BLaER1 (cell line): Measurements from ENCODE around the gene COL5A3.
A peak's percentile ranks its signal among the peaks of the same experiment; 100 is the strongest.

Experiments used
- H3K27ac ChIP-seq: shearing (Covaris generic); formaldehyde crosslinking; 2 replicates; pipeline ENCODE4 v1.8.1; 2022
- H3K27me3 ChIP-seq: shearing (Covaris generic); formaldehyde crosslinking; 2 replicates; pipeline ENCODE4 v1.8.1; 2022
- H3K36me3 ChIP-seq: shearing (Covaris generic); formaldehyde crosslinking; 2 replicates; pipeline ENCODE4 v1.8.1; 2022
- H3K4me1 ChIP-seq: shearing (Covaris generic); formaldehyde crosslinking; 2 replicates; pipeline ENCODE4 v1.8.1; 2022
- H3K4me2 ChIP-seq: shearing (Covaris generic); formaldehyde crosslinking; 2 replicates; pipeline ENCODE4 v1.8.1; 2022
- H3K4me3 ChIP-seq: shearing (Covaris generic); formaldehyde crosslinking; 2 replicates; pipeline ENCODE4 v1.8.1; 2022
- H3K9ac ChIP-seq: shearing (Covaris generic); formaldehyde crosslinking; 2 replicates; pipeline ENCODE4 v1.8.1; 2022
- H3K9me3 ChIP-seq: shearing (Covaris generic); formaldehyde crosslinking; 2 replicates; pipeline ENCODE4 v1.8.1; 2022
- H4K20me1 ChIP-seq: shearing (Covaris generic); formaldehyde crosslinking; 2 replicates; pipeline ENCODE4 v1.8.1; 2022
- Cebpa-rat ChIP-seq: shearing (Covaris generic); IDR thresholded peaks from 2 replicates; pipeline ENCODE4 v1.8.1; 2022

Gene COL5A3

GRCh38 chr19:9941671-9942070, 68.6 kb downstream of the COL5A3 start:
- Histone ChIP-seq H3K4me2 (no peak overlapping the region), H3K9me3 (peaks cover 21% of the 10 kb centered on the region), H3K36me3 (no peaks in the 10 kb centered on the region), H3K27me3 (peaks cover 7% of the 10 kb centered on the region), H3K9ac (no peak overlapping the region), H4K20me1 (no peaks in the 10 kb centered on the region), H3K27ac (no peak overlapping the region), H3K4me3 (no peak overlapping the region), H3K4me1 (peaks cover 18% of the 10 kb centered on the region)
- TF ChIP-seq Cebpa-rat, result no peak

- peaks cover 19% of the 10 kb centered on the region for H3K4me1 ChIP-seq
Measured at GRCh38 chr19:9941231-9941630, 69.1 kb downstream of the COL5A3 start.

GRCh38 chr19:9940778-9941177, 69.5 kb downstream of the COL5A3 start:
- H3K4me1 ChIP-seq, result peaks cover 15% of the 10 kb centered on the region
- no peak overlapping the region for H3K4me2 ChIP-seq
- no peak overlapping the region for H3K27ac ChIP-seq
- no peaks in the 10 kb centered on the region for H4K20me1 ChIP-seq
- no peak overlapping the region for H3K4me3 ChIP-seq
- peaks cover 21% of the 10 kb centered on the region for H3K9me3 ChIP-seq
- H3K9ac ChIP-seq, result no peak overlapping the region
- no peaks in the 10 kb centered on the region for H3K36me3 ChIP-seq
- TF ChIP-seq Cebpa-rat, result no peak
- peaks cover 13% of the 10 kb centered on the region for H3K27me3 ChIP-seq

More at GRCh38 chr19:9941231-9941630, 69.1 kb downstream of the COL5A3 start:
- Histone ChIP-seq H4K20me1 (no peaks in the 10 kb centered on the region), H3K4me3 (no peak overlapping the region), H3K4me2 (no peak overlapping the region), H3K27ac (no peak overlapping the region), H3K9me3 (peaks cover 21% of the 10 kb centered on the region), H3K27me3 (peaks cover 9% of the 10 kb centered on the region), H3K36me3 (no peaks in the 10 kb centered on the region), H3K9ac (no peak overlapping the region)
- no peak for TF ChIP-seq Cebpa-rat

DNA sequence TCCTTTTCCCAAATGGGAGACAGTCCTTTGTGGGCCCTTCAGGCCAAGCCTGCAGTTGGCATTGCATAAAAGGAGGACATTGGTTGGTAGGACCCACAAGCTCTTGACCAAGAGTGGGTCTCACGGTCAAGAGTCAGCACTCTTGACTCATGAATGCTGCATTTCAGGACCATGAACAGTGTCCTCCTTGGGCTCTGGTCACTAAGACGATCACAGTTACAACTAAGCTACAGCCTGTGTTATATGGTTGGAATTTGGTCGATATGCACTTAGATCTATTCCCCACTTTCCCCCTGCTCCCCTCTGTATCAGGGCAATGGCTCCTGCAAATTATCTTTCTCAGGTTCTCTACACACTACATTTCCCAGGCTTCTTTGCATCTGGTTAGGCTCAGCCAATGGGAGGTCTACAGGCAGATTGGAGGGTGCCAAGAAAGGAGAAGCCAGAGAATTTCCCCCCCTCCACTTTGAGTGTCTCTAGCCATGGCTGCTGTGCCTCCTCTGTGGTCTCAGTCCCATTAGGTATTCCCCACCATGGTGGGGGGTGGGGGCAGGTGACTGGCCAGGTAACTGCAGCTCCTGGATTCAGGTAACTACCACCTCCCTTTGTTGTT, 70.9 kb downstream of the COL5A3 start:
- Histone ChIP-seq H3K27ac (no peak overlapping the region), H3K4me1 (peaks cover 21% of the 10 kb centered on the region), H3K27me3 (peaks cover 27% of the 10 kb centered on the region), H3K9me3 (peaks cover 21% of the 10 kb centered on the region), H4K20me1 (no peaks in the 10 kb centered on the region), H3K36me3 (no peaks in the 10 kb centered on the region), H3K4me3 (no peak overlapping the region), H3K9ac (no peak overlapping the region), H3K4me2 (no peak overlapping the region)
- no peak for TF ChIP-seq Cebpa-rat

DNA sequence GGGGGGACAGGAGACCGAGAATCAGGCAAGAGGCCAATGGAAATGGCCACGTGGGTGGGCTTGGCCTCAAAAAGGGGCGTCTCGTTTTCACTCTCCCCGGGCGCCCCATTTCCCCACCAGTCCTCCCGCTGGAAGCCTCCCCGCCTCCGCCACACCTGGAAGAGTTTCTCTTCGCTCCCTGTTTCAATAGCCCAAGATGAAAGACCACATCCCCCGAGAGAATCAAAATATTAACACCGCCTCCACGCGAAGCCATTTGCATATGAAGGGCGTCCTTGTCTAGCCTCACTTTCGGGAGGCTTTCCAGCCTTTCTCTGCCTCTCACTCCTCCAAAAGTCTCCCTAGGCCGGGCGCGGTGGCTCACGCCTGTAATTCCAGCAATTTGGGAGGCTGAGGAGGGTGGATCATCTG, 73.3 kb downstream of the COL5A3 start:
- Histone ChIP-seq H3K27me3 (peaks cover 30% of the 10 kb centered on the region), H3K9me3 (peaks cover 12% of the 10 kb centered on the region), H4K20me1 (no peaks in the 10 kb centered on the region), H3K36me3 (no peaks in the 10 kb centered on the region), H3K4me2 (peak overlapping the region; percentile 73), H3K4me1 (peaks cover 23% of the 10 kb centered on the region), H3K4me3 (peak overlapping the region; percentile 57; the same call in 1 of the 2 replicates), H3K27ac (no peak overlapping the region), H3K9ac (no peak overlapping the region)
- no peak for TF ChIP-seq Cebpa-rat

DNA sequence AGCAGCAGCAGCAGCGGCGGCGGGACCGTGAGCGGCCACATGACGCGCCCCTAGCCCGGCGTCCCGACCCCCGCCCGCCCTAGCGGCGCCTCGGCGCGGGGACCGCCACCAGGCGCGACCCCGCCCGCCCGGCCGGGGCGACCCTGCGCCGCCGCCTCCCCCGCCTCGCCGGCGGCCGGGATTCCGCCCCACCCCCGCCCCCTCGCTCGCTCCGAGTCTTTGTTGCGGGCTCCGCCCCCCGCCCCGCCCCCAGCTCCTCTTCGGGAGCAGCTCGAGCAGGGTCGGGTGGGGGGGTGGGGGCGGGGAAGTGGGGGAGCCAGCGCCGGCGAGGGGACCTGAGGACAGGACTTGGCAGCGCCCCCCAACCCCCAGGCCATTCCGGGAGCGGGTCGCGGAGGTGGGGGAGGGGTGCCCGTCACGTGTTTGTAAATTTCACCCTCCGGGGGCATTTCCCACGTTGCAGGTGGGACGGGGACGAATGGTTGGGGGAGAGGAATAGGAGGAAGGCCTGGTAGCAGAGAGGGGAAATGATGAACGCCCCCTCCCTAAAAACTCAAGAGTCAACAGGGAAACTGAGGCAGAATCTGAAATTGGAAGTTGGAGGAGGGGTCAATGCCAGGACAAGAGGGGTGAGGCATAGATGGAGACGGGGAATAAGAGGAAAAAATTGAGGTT, 73.8 kb downstream of the COL5A3 start, which contains the start of gene OLFM2:
TSS of gene OLFM2 (minus strand) at position 190 of the 675 bp plus-strand sequence. CDS start at position 41, 149 bp downstream.
- H3K27ac ChIP-seq, result no peak within 1 kb of the TSS
- H3K4me1 ChIP-seq, result peaks cover 23% of the 10 kb centered on the region
- no peaks in the 10 kb centered on the region for H3K36me3 ChIP-seq
- H3K27me3 ChIP-seq, result peaks cover 30% of the 10 kb centered on the region
- peaks cover 7% of the 10 kb centered on the region for H3K9me3 ChIP-seq
- peak within 1 kb of the TSS; percentile 59 for H3K4me3 ChIP-seq
- H3K9ac ChIP-seq, result no peak within 1 kb of the TSS
- no peaks in the 10 kb centered on the region for H4K20me1 ChIP-seq
- TF ChIP-seq Cebpa-rat, result no peak
- H3K4me2 ChIP-seq, result peak within 1 kb of the TSS; percentile 73

DNA sequence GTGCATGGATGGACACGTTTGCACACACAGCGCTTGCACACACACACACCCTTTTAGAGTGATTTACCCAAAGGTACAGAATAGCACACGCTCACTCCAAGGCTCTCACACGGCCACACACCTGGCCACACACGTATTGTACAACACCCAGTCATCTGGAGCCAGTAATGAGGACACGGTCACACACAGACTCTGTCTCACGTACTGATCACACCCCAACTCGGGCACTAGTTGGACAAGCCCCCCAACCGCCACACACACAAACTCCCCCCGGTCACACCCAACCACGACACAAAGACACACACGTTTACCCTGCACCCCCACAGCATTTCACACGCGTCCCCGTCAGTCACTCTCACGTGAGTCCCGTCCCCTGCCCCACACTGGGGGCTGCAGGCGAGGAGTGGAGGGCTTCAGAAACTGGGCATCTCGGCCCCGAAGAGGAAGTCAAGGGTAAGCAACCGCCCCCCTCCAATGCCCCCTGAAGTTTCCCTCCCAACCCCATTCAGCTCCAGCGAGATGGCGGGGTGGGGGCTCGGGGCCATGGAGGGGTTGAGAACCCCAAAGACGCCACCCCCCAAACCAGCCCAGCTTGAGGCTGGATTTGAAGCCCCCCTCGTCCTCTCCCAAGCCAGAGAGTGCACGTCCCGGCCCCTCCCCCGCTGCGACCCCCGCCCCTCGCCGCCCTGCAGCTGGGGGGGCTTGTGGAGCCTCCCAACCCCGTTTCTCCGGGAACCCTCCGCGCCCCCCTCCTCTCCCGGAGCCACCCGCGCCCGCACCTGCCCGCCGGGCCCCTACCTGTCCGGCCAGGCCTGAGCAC, 74.6 kb downstream of the COL5A3 start:
- no peak for TF ChIP-seq Cebpa-rat
- H3K4me1 ChIP-seq, result peaks cover 29% of the 10 kb centered on the region
- no peaks in the 10 kb centered on the region for H3K9me3 ChIP-seq
- no peaks in the 10 kb centered on the region for H3K36me3 ChIP-seq
- H3K27me3 ChIP-seq, result peaks cover 30% of the 10 kb centered on the region
- no peak overlapping the region for H3K9ac ChIP-seq
- H3K4me3 ChIP-seq, result peak overlapping the region; percentile 59
- no peak overlapping the region for H3K27ac ChIP-seq
- H4K20me1 ChIP-seq, result no peaks in the 10 kb centered on the region
- H3K4me2 ChIP-seq, result peak overlapping the region; percentile 63

DNA sequence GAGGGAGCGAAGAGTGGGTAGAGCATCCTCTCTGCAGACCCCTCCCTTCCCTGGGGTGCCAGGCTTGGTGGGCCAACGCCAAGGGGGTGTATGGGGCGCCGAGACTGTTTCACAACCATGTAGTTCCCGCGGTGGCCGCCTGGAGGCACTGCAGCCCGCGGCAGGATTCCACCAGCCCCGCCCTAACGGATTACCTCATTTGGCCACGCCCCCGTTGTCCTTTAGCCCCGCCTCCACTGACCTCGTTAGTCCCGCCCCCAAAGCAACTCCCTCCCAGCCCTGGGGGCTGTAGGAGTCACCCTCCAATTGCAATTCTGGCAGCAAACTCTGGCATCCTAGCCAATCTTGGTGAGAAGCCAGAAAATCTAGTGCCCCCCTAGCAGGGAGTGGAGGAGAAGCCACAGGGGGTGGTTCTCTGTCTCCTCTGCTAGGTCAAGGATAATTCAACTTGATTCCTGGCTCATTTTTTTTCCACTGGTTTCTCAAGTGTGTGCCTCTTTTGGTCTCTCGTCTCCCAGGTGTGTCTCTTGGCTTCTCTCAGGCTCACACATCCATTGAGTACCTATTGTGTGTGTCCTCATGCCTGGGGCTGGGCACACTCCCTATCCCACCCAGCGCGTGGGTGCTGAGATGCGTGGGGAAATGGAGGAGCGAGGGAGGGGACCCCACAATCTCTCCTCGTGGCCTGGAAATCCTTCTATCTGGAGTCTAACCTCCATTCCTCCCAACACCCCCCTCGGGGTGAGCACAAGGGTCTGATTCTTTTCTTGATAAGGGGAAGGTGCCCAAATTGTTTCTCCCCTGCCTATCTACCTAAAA, 76.0 kb downstream of the COL5A3 start:
- Histone ChIP-seq H3K4me3 (no peak overlapping the region), H3K4me2 (peak overlapping the region; percentile 63), H3K4me1 (peaks cover 29% of the 10 kb centered on the region), H4K20me1 (no peaks in the 10 kb centered on the region), H3K9me3 (no peaks in the 10 kb centered on the region), H3K9ac (no peak overlapping the region), H3K36me3 (no peaks in the 10 kb centered on the region), H3K27me3 (peaks cover 30% of the 10 kb centered on the region), H3K27ac (no peak overlapping the region)
- TF ChIP-seq Cebpa-rat, result peak; percentile 37; the same call in 1 of the 2 replicates

DNA sequence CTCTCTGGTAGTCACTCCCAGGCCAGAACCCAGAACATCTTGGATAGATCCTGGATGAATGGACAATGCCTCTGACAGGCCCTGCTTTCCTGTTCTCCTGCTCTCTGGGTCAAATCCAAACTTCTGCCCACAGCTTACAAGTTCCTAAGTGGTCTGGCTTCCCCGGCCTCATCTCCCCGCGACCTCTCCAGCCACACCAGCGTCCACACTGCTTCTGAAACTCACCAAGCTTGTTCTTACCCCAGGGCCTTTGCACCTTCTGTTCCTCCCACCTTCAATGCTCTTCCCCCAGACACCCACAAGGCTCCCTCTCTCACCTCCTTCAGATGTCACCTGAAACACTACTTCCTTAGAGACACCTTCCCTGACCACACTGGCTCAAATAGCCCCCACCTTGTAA, 77.5 kb downstream of the COL5A3 start:
- no peak for TF ChIP-seq Cebpa-rat
- no peak overlapping the region for H3K4me2 ChIP-seq
- no peaks in the 10 kb centered on the region for H3K36me3 ChIP-seq
- H3K27ac ChIP-seq, result no peak overlapping the region
- peaks cover 29% of the 10 kb centered on the region for H3K4me1 ChIP-seq
- H3K9me3 ChIP-seq, result no peaks in the 10 kb centered on the region
- peaks cover 30% of the 10 kb centered on the region for H3K27me3 ChIP-seq
- no peak overlapping the region for H3K4me3 ChIP-seq
- H4K20me1 ChIP-seq, result no peaks in the 10 kb centered on the region
- H3K9ac ChIP-seq, result no peak overlapping the region
